HepG2 (cell line): ENCODE data around the gene PPRC1. TPM values are rescaled to one million over a fixed set of nuclear protein-coding genes. Genes with fewer than 3 reads are reported as not detected.

ENCODE experiments used
- ATAC-seq: fragments of 200-7000 bp; cut with Tn5 transposase; 3 replicates; pipeline ENCODE4 v1.9.1; 2020; ENCODE audit warnings: mild to moderate bottlenecking, moderate library complexity
- BruUV-seq: library from RNA; stranded (reverse); fragments of 400-500 nt; replicated peaks from 2 replicates; lab custom pipeline; 2021; lab: Mats Ljungman, UMichigan
- CTCF ChIA-PET: fragments of 300-600 bp; formaldehyde crosslinking; extraction: SDS; loops from one replicate; lab custom pipeline; 2021; ENCODE audit warnings: low total read pairs, inconsistent platforms, low intra/inter-chr PET ratio; lab: Yijun Ruan, JAX
- POLR2A ChIA-PET: fragments of 350-600 bp; sonication (Branson Sonifier 250); formaldehyde crosslinking; loops from one replicate; lab custom pipeline; 2020; ENCODE audit warnings: antibody characterized with exemption, inconsistent platforms; lab: Yijun Ruan, JAX
- DNase-seq: peaks from one replicate; pipeline ENCODE4 v3.0.0-alpha.2; 2015; ENCODE audit warnings: low spot score
- FAIRE-seq: peaks from 3 replicates; lab custom pipeline; 2011; peaks lifted over from hg19 to GRCh38; lab: Jason Lieb, UNC
- H2AFZ ChIP-seq: one replicate; pipeline ENCODE4 v1.6.1; 2011; ENCODE audit warnings: low read length, inconsistent platforms
- H3K27ac ChIP-seq: fragments of 300-600 bp; 3 replicates; pipeline ENCODE4 v1.8.0; 2011; ENCODE audit warnings: mixed run types, mild to moderate bottlenecking, mixed read lengths, low read length, inconsistent platforms; ENCODE audit not compliant: insufficient read depth; ENCODE audit errors: extremely low read length
- H3K27me3 ChIP-seq, 2 experiments: fragments of 200-600 bp in 1 of 2; 2 replicates in 1 of 2; 3 replicates in 1 of 2; pipeline versions ENCODE4 v1.6.0 to v1.8.0; 2011; ENCODE audit warnings: low read length in 2 of 2, mild to moderate bottlenecking in 2 of 2, moderate library complexity in 2 of 2, inconsistent platforms in 1 of 2; ENCODE audit not compliant: insufficient read depth in 2 of 2, control insufficient read depth in 1 of 2
- H3K36me3 ChIP-seq, 2 experiments: fragments of 200-600 bp in 1 of 2; replicated peaks in 1 of 2; 2 replicates in 1 of 2; 3 replicates in 1 of 2; pipeline versions ENCODE4 v1.5.1 to v1.8.0; 2011; ENCODE audit warnings: low read length in 2 of 2, inconsistent platforms in 1 of 2; ENCODE audit not compliant: insufficient read depth in 2 of 2, control insufficient read depth in 1 of 2
- H3K4me1 ChIP-seq: 2 replicates; pipeline ENCODE4 v1.5.1; 2012; ENCODE audit warnings: low read length, inconsistent platforms; ENCODE audit not compliant: insufficient read depth
- H3K4me2 ChIP-seq: 2 replicates; pipeline ENCODE4 v1.6.0; 2011; ENCODE audit warnings: low read depth, low read length, inconsistent platforms
- H3K4me3 ChIP-seq, 3 experiments: fragments of 200-600 bp in 1 of 3; sonication (generic), shearing (Covaris generic) in 1 of 3; replicated peaks in 1 of 3; 2 replicates each; pipeline ENCODE4 v1.5.1; 2011 to 2016; ENCODE audit warnings: low read length in 3 of 3, inconsistent platforms in 2 of 3, low read depth in 2 of 3, mild to moderate bottlenecking in 2 of 3, control low read depth in 1 of 3, mixed read lengths in 1 of 3; ENCODE audit not compliant: insufficient read depth in 1 of 3
- H3K79me2 ChIP-seq: one replicate; pipeline ENCODE4 v1.6.1; 2011; ENCODE audit warnings: low read length, inconsistent platforms; ENCODE audit not compliant: insufficient read depth
- H3K9ac ChIP-seq: 2 replicates; pipeline ENCODE4 v1.6.0; 2011; ENCODE audit warnings: mild to moderate bottlenecking, low read depth, low read length, inconsistent platforms; ENCODE audit not compliant: insufficient read depth
- H3K9me3 ChIP-seq: 2 replicates; pipeline ENCODE4 v1.5.1; 2012; ENCODE audit warnings: mild to moderate bottlenecking, low read length
- H4K20me1 ChIP-seq: 2 replicates; pipeline ENCODE4 v1.6.0; 2011; ENCODE audit warnings: inconsistent platforms, mild to moderate bottlenecking, low read length, moderate library complexity; ENCODE audit not compliant: insufficient read depth
- ARNTL ChIP-seq: sonication (generic); formaldehyde crosslinking; IDR thresholded peaks from 2 replicates; pipeline ENCODE4 v1.4.0; 2020; ENCODE audit warnings: mild to moderate bottlenecking, missing genetic modification reagents
- JUNB ChIP-seq: sonication (generic); formaldehyde crosslinking; IDR thresholded peaks from 2 replicates; pipeline ENCODE4 v1.8.0; 2022; ENCODE audit warnings: missing genetic modification reagents, mild to moderate bottlenecking, borderline replicate concordance
- KDM2A ChIP-seq: sonication (generic); formaldehyde crosslinking; IDR thresholded peaks from 2 replicates; pipeline ENCODE4 v1.4.0; 2020; ENCODE audit warnings: low read depth, missing genetic modification reagents, borderline replicate concordance
- KDM5A ChIP-seq: fragments of 200-600 bp; sonication (generic); IDR thresholded peaks from 2 replicates; pipeline ENCODE4 v1.7.0; 2018; ENCODE audit warnings: antibody characterized with exemption, mild to moderate bottlenecking, low read length, borderline replicate concordance
- KLF11 ChIP-seq: IDR thresholded peaks from 2 replicates; pipeline ENCODE4 v1.6.1; 2016; ENCODE audit warnings: missing compliant biosample characterization
- KMT2B ChIP-seq: IDR thresholded peaks from 2 replicates; pipeline ENCODE4 v1.6.1; 2016; ENCODE audit warnings: missing genetic modification reagents, missing compliant biosample characterization
- MIER3 ChIP-seq: IDR thresholded peaks from 2 replicates; pipeline ENCODE4 v1.6.1; 2016; ENCODE audit warnings: missing compliant biosample characterization, borderline replicate concordance
- REPIN1 ChIP-seq: sonication (generic); formaldehyde crosslinking; IDR thresholded peaks from 2 replicates; pipeline ENCODE4 v1.8.0; 2022; ENCODE audit warnings: missing genetic modification reagents, low read depth, mild to moderate bottlenecking, borderline replicate concordance
- ZNF160 ChIP-seq: sonication (generic); formaldehyde crosslinking; IDR thresholded peaks from 2 replicates; pipeline ENCODE4 v1.8.0; 2022; ENCODE audit warnings: mild to moderate bottlenecking, inconsistent platforms, missing genetic modification reagents
- ZNF546 ChIP-seq: sonication (generic); formaldehyde crosslinking; conservative IDR thresholded peaks from 2 replicates; pipeline ENCODE4 v1.8.1; 2023; ENCODE audit warnings: mild to moderate bottlenecking, missing genetic modification reagents
- ZNF644 ChIP-seq: IDR thresholded peaks from 2 replicates; pipeline ENCODE4 v1.6.1; 2016; ENCODE audit warnings: low read depth
- ZNF761 ChIP-seq: sonication (generic); formaldehyde crosslinking; conservative IDR thresholded peaks from 2 replicates; pipeline ENCODE4 v1.4.0; 2020; ENCODE audit warnings: mild to moderate bottlenecking, missing genetic modification reagents
- whole genome bisulfite sequencing: methylation state at CpG from one replicate; pipeline ENCODE4 v1.1.6; 2017; ENCODE audit warnings: low lambda C conversion rate; 5-methylcytosine and 5-hydroxymethylcytosine counted together
- in situ Hi-C: cut with HindIII; loops from 2 replicates; pipeline ENCODE4 v1.10.0; 2017; ENCODE audit warnings: low pct_unique_long_range_greater_than_20kb; ENCODE audit not compliant: extremely low pct_ligation_motif_present
- intact Hi-C: fragments of 100-400 bp; cut with micrococcal nuclease; formaldehyde crosslinking; loops from one replicate; pipeline ENCODE4 v1.10.0; 2022; ENCODE audit not compliant: unreplicated experiment
- polyA plus RNA-seq, 8 experiments: library from polyadenylated mRNA; depleted of rRNA in 3 of 8; stranded (reverse) in 7 of 8; unstranded in 1 of 8; fragments of >200 nt; fragmentation: Illumina TruSeq in 4 of 8; extraction: Trizol in 4 of 8; gene quantifications; 2 replicates each; pipeline versions ENCODE4 v1.2.1 to v1.2.3, GENCODE V29; 2011 to 2016; ENCODE audit warnings: low read depth in 4 of 8, missing spikeins in 1 of 8, mixed read lengths in 1 of 8; ENCODE audit not compliant: insufficient read depth in 1 of 8
- total RNA-seq, 5 experiments: library from RNA; depleted of rRNA; stranded (reverse); fragments of >200 nt; fragmentation: Illumina TruSeq; extraction: Trizol; gene quantifications; 2 replicates each; pipeline ENCODE4 v1.2.3, GENCODE V29; 2016; ENCODE audit warnings: low read depth in 1 of 5
- TF ChIP-seq, protein P1 (sequence below): sonication (generic); formaldehyde crosslinking; IDR thresholded peaks from 2 replicates; pipeline ENCODE4 v1.9.0; 2021; ENCODE audit warnings: missing genetic modification reagents, borderline replicate concordance
- TF ChIP-seq, protein P2 (sequence below): IDR thresholded peaks from 2 replicates; pipeline ENCODE4 v1.6.1; 2012; ENCODE audit warnings: inconsistent platforms
- TF ChIP-seq, protein P3 (sequence below): sonication (generic); formaldehyde crosslinking; IDR thresholded peaks from 2 replicates; pipeline ENCODE4 v1.4.0; 2020; ENCODE audit warnings: missing genetic modification reagents
- TF ChIP-seq, protein P4 (sequence below): sonication (generic); formaldehyde crosslinking; IDR thresholded peaks from 2 replicates; pipeline ENCODE4 v1.4.0; 2020; ENCODE audit warnings: missing genetic modification reagents

The PPRC1 gene
- total and polyA plus RNA-seq, 2 of the 13 experiments (the other 11 are each of a cell fraction or from before 2014, with no cell fraction given): 18.7 to 24.2 TPM

DNA sequence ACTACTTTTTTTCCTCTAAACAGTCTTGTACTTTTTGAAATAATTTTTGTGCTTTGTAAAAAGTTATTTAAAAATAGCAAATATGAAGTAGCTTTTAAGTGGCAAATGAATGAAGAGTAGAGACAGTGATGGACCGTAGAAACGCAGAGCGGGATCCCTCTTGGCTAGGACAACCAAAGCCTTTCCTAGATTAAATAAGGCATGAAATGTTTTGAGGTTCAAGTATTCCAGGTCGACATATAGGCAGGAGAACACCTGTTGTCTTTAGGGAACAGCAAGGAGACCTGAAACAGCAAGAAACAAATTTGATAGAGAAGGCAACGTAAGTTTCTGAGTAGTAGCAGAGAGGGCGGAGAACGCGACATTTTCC is 662 bp upstream of the PPRC1 start (continued):
- TF ChIP-seq, protein P1, sequence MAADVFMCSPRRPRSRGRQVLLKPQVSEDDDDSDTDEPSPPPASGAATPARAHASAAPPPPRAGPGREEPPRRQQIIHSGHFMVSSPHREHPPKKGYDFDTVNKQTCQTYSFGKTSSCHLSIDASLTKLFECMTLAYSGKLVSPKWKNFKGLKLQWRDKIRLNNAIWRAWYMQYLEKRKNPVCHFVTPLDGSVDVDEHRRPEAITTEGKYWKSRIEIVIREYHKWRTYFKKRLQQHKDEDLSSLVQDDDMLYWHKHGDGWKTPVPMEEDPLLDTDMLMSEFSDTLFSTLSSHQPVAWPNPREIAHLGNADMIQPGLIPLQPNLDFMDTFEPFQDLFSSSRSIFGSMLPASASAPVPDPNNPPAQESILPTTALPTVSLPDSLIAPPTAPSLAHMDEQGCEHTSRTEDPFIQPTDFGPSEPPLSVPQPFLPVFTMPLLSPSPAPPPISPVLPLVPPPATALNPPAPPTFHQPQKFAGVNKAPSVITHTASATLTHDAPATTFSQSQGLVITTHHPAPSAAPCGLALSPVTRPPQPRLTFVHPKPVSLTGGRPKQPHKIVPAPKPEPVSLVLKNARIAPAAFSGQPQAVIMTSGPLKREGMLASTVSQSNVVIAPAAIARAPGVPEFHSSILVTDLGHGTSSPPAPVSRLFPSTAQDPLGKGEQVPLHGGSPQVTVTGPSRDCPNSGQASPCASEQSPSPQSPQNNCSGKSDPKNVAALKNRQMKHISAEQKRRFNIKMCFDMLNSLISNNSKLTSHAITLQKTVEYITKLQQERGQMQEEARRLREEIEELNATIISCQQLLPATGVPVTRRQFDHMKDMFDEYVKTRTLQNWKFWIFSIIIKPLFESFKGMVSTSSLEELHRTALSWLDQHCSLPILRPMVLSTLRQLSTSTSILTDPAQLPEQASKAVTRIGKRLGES (CRISPR knock-in tag): no peak

DNA sequence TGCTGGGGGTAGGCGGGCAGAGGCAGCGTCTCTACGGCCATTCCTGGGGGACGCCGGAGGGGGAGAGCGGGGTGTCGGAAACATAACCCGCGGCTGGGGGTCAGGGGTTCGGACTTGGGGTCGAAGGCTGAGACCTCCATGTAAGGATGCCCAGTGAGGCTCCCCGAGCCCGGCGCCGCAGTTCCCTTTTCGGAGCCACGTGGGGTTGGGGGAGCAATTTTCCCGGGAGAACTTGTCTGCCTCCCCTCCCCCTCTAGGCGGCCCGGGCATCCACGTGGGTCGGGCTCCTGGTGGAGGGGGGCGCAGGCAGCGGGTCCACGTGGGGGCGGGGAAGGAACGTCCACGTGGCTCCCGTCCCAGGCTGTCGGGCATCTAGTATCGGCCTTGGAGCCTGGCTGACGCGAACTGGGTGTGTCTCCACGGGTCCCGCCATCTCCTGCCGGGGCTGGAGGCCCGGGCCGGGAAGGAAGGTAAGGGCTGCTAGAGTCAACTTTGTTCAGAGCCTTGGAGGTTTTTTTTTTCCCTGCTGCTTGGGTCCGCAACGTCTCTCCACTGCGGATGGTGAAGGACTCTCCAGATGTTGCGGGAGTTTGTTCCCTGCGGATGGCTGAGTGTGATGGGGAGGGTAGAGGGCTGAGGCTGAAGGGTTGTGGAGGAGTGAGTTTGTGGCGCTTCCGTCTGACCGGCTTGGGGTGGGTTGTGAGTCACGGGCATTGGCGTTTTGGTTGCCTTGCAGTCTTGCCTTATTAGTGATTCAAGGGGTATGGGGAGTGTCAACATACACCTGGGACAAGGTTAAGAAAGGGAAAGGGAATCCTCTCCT is 744 bp downstream of the PPRC1 start:
- WGBS: under 1% methylated on average over 22 of the region's 48 CpGs
- ChIA-PET CTCF (no interaction called here), POLR2A (interaction anchor here (1.2 kb wide), 1 partner anchor 13 kb away, joined by 3 read pairs; no protein-coding TSS in a partner anchor)
- Histone ChIP-seq H3K27ac (peak overlapping the region; percentile 88), H2AFZ (no peak overlapping the region), H3K36me3 (peaks cover 10 to 20% of the 10 kb centered on the region in 2 experiments; a peak in 4 of 5 replicates), H3K4me3 (peak overlapping the region; percentile 82 to 96 (median 92)), H3K27me3 (peaks cover 0 to 4% of the 10 kb centered on the region in 2 experiments; a peak in 1 of 5 replicates), H3K4me1 (peaks cover 41% of the 10 kb centered on the region), H3K4me2 (peak overlapping the region; percentile 82), H4K20me1 (peaks cover 43% of the 10 kb centered on the region), H3K9me3 (no peaks in the 10 kb centered on the region), H3K79me2 (peaks cover 54% of the 10 kb centered on the region), H3K9ac (peak overlapping the region; percentile 93)
- in situ Hi-C loops: no loop called here
- DNase-seq (peak; percentile 78), ATAC-seq (peak; percentile 67), FAIRE-seq (no peak)
- no TSS peak for BruUV-seq
- intact Hi-C loops: no loop called here
- TF ChIP-seq ZNF546 (CRISPR knock-in tag) (0 out of 2 replicates have a peak, but pooled peaks have one; percentile 32), MIER3 (CRISPR knock-in tag) (0 out of 2 replicates have a peak, but pooled peaks have one; percentile 12), REPIN1 (CRISPR knock-in tag) (0 out of 2 replicates have a peak, but pooled peaks have one; percentile 28), ZNF761 (CRISPR knock-in tag) (no peak; the same call in 1 of the 2 replicates), ZNF160 (CRISPR knock-in tag) (0 out of 2 replicates have a peak, but pooled peaks have one; percentile 31), KMT2B (CRISPR knock-in tag) (0 out of 2 replicates have a peak, but pooled peaks have one; percentile 0), KLF11 (CRISPR knock-in tag) (0 out of 2 replicates have a peak, but pooled peaks have one; percentile 54), JUNB (CRISPR knock-in tag) (0 out of 2 replicates have a peak, but pooled peaks have one; percentile 17), ZNF644 (CRISPR knock-in tag) (no peak), KDM2A (CRISPR knock-in tag) (peak; percentile 81; the same call in 1 of the 2 replicates), ARNTL (CRISPR knock-in tag) (peak; percentile 89), KDM5A (0 out of 2 replicates have a peak, but pooled peaks have one; percentile 41)
- TF ChIP-seq, protein P2, sequence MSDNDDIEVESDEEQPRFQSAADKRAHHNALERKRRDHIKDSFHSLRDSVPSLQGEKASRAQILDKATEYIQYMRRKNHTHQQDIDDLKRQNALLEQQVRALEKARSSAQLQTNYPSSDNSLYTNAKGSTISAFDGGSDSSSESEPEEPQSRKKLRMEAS: peak; percentile 98
- TF ChIP-seq, protein P3, sequence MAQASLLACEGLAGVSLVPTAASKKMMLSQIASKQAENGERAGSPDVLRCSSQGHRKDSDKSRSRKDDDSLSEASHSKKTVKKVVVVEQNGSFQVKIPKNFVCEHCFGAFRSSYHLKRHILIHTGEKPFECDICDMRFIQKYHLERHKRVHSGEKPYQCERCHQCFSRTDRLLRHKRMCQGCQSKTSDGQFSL (CRISPR knock-in tag): peak; percentile 93
- TF ChIP-seq, protein P4, sequence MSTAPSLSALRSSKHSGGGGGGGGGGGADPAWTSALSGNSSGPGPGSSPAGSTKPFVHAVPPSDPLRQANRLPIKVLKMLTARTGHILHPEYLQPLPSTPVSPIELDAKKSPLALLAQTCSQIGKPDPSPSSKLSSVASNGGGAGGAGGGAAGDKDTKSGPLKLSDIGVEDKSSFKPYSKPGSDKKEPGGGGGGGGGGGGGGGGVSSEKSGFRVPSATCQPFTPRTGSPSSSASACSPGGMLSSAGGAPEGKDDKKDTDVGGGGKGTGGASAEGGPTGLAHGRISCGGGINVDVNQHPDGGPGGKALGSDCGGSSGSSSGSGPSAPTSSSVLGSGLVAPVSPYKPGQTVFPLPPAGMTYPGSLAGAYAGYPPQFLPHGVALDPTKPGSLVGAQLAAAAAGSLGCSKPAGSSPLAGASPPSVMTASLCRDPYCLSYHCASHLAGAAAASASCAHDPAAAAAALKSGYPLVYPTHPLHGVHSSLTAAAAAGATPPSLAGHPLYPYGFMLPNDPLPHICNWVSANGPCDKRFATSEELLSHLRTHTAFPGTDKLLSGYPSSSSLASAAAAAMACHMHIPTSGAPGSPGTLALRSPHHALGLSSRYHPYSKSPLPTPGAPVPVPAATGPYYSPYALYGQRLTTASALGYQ: no peak
